ENCODE results near the gene CDKL5. TPM values are rescaled to one million over a fixed set of nuclear protein-coding genes. Genes with fewer than 3 reads are reported as not detected.

The CDKL5 gene
- total RNA-seq, 1 experiment from 2014 or later: 4.4 TPM

- DNase-seq (ENCODE audit: low read depth): no peak
Measured at GRCh38 chrX:18649498-18649951, 224.1 kb downstream of the CDKL5 start.

GRCh38 chrX:18650662-18651061, 225.3 kb downstream of the CDKL5 start:
- DNase-seq (ENCODE audit: low read depth): no peak

GRCh38 chrX:18652636-18653035, 227.2 kb downstream of the CDKL5 start:
- no peak for DNase-seq (ENCODE audit: low read depth)

GRCh38 chrX:18654875-18655836, 229.7 kb downstream of the CDKL5 start:
- DNase-seq (ENCODE audit: low read depth): peak; percentile 12

GRCh38 chrX:18661273-18661672, 235.9 kb downstream of the CDKL5 start:
- DNase-seq (ENCODE audit: low read depth): no peak

- no peak for DNase-seq (ENCODE audit: low read depth)
Measured at GRCh38 chrX:18664947-18665346, 239.5 kb downstream of the CDKL5 start.

GRCh38 chrX:18666614-18667013, 241.2 kb downstream of the CDKL5 start:
- DNase-seq (ENCODE audit: low read depth): no peak

- no peak for DNase-seq (ENCODE audit: low read depth)
Measured at GRCh38 chrX:18668071-18668835, 242.8 kb downstream of the CDKL5 start.

GRCh38 chrX:18672008-18672407, 246.6 kb downstream of the CDKL5 start, which contains the start of gene RS1:
Gene RS1, minus strand, starts transcription at chrX:18672108. Its CDS starts 40 bp downstream, at chrX:18672068.
- no peak for DNase-seq (ENCODE audit: low read depth)

- DNase-seq (ENCODE audit: low read depth): no peak
Measured at GRCh38 chrX:18674417-18674787, 249.0 kb downstream of the CDKL5 start.

- peak; percentile 64 for DNase-seq (ENCODE audit: low read depth)
Measured at GRCh38 chrX:18674788-18675735, 249.7 kb downstream of the CDKL5 start.

- no peak for DNase-seq (ENCODE audit: low read depth)
Measured at GRCh38 chrX:18676050-18676449, 250.6 kb downstream of the CDKL5 start.

- no peak for DNase-seq (ENCODE audit: low read depth)
Measured at GRCh38 chrX:18676470-18676869, 251.1 kb downstream of the CDKL5 start.

- no peak for DNase-seq (ENCODE audit: low read depth)
Measured at GRCh38 chrX:18677161-18677869, 251.9 kb downstream of the CDKL5 start.

GRCh38 chrX:18681996-18682395, 256.6 kb downstream of the CDKL5 start:
- DNase-seq (ENCODE audit: low read depth): no peak

GRCh38 chrX:18682979-18683387, 257.6 kb downstream of the CDKL5 start:
- DNase-seq (ENCODE audit: low read depth): no peak

- no peak for DNase-seq (ENCODE audit: low read depth)
Measured at GRCh38 chrX:18687856-18688495, 262.6 kb downstream of the CDKL5 start.

- DNase-seq (ENCODE audit: low read depth): no peak
Measured at GRCh38 chrX:18691431-18691830, 266.0 kb downstream of the CDKL5 start.

GRCh38 chrX:18692541-18692940, 267.1 kb downstream of the CDKL5 start:
- DNase-seq (ENCODE audit: low read depth): no peak

- no peak for DNase-seq (ENCODE audit: low read depth)
Measured at GRCh38 chrX:18696653-18697052, 271.2 kb downstream of the CDKL5 start.

Measured in M059J (cell line).